GM23248 (cell line): ENCODE results near the gene SLC6A1.

Source experiments
- EZH2 ChIP-seq: fragments of 200-600 bp; sonication (generic); IDR thresholded peaks from 2 replicates; pipeline ENCODE4 v1.6.1; 2018; ENCODE audit warnings: antibody characterized with exemption, mild to moderate bottlenecking; ENCODE audit not compliant: insufficient read depth, poor library complexity, severe bottlenecking
- EZH2phosphoT487 ChIP-seq: fragments of 200-600 bp; sonication (generic); IDR thresholded peaks from 2 replicates; pipeline ENCODE4 v1.6.1; 2018; ENCODE audit warnings: antibody characterized with exemption, moderate library complexity, mild to moderate bottlenecking, low read depth; ENCODE audit not compliant: insufficient read depth

DNA sequence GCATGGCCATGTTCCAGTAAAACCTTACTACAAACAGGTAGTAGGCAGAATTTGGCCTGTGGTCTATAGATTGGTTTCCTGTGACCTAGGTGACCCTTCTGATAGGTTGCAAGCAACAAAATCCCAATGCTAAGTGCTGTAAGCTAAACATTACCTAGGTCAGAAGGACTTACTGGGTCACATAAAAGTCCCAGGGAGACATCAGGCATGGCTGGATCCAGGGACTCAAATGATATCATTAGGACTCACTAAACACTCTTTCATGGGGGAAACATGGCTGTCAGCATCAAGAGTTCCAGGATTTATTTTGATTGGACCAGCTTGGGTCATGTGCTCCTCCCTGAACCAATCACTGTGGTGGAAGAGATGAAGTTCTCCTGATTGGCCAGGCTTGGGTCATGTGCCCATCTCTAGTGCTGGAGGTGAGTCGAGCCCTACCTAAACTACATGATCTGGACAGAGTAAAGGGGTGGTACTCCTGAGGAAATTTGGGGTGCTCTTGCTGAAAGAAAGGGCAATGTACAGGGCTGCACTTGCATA, 16.8 kb upstream of the SLC6A1 start:
- no peak for TF ChIP-seq EZH2phosphoT487
- no peak for TF ChIP-seq EZH2
